ENCODE measurements around the gene PFAS.

PFAS gene

DNA sequence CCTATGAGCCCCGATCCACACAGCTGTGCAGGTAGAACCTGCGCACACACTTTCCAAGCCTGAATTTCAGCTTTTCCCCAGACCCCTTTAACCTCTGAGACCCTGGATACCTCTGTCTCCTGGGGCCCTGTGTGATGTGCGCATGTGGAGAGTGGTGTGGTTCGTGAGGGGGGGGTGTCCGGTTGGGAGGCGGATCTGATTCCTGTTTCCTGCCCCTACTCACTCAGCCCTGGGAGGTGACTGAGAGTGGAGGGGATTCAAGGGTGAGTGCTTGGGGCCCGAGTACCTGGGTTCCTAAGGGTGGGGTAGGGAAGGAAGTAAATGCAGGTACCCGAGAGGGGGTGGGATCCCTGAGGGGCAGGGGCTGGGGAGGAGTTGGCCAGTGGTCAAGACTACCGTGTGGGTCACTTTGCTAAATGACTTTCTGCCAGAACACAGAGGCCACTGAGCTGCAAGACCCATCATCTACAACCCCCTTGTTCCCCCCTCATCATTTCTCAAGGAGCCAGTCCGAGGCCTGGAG lies 61.6 kb downstream of the PFAS start:
- DNase-seq (ENCODE audit: low spot score), result no peak

GRCh38 chr17:8311131-8311790 lies 62.2 kb downstream of the PFAS start:
- DNase-seq (ENCODE audit: low spot score), result no peak

DNA sequence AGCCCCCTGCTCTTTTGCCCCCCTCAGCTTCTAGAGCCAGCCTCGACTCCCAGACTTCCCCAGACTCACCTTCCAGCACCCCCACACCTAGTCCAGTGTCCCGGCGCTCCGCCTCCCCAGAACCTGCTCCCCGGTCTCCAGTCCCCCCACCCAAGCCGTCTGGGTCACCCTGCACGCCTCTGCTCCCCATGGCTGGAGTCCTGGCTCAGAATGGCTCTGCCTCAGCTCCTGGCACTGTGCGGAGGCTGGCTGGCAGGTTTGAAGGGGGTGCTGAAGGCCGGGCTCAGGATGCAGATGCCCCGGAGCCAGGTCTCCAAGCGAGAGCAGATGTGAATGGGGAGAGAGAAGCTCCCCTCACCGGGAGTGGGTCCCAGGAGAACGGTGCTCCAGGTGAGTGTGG lies 63.2 kb downstream of the PFAS start:
- DNase-seq (ENCODE audit: low spot score), result no peak

DNA sequence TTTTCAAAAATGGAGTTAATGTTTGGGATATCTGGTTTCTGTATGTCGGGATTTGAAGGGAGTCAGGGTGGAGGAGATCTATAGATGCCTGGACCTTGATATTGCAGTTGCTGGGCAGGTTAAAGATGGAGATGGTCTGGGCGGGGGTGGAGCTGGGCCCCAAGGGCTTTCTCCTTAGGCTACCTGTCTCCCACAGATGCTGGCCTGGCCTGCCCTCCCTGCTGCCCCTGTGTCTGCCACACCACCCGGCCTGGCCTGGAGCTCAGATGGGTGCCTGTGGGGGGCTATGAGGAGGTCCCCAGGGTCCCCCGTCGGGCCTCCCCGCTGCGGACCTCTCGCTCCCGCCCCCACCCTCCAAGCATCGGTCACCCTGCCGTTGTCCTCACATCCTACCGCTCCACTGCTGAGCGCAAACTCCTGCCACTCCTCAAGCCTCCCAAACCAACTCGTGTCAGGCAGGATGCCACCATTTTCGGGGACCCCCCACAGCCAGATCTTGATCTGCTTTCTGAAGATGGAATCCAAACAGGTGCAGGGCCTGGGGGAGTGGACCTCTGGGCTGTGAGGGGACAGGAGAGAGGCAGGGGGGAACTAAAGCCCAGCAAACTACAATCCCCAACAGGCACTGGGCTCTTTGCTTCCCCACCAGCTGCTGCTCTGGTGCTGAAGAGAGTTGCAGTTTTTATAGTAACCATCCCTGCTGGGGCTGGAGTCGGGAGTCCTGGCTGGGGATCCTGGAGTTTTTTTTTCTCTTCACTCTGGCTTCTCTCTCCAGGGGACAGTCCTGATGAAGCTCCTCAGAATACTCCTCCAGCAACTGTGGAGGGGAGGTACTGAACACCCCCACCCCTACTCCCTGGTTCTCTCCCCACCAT lies 63.9 kb downstream of the PFAS start:
- DNase-seq (ENCODE audit: low spot score), result no peak

- DNase-seq (ENCODE audit: low spot score), result peak; percentile 33
Observed at GRCh38 chr17:8314797-8315763, 66.0 kb downstream of the PFAS start.

GRCh38 chr17:8315764-8316217 lies 66.7 kb downstream of the PFAS start:
- DNase-seq (ENCODE audit: low spot score), result no peak

- DNase-seq (ENCODE audit: low spot score), result no peak
Observed at GRCh38 chr17:8318010-8318935, 69.2 kb downstream of the PFAS start.
